RWPE1 (cell line): Measurements from ENCODE around the gene STAG3.
A peak's percentile ranks its signal among the peaks of the same experiment; 100 is the strongest.
"Not testable (repeated sequence)": the region's sequence is repeated elsewhere in the genome, so short reads cannot be mapped to it uniquely, and the experiment has no call there.

ENCODE experiments used
- CTCF ChIA-PET: fragments of 350-600 bp; sonication (Branson Sonifier 250); formaldehyde crosslinking; extraction: SDS; loops from one replicate; lab custom pipeline; 2021; lab: Yijun Ruan, JAX
- POLR2A ChIA-PET: fragments of 400-600 bp; formaldehyde crosslinking; extraction: SDS; loops from one replicate; lab custom pipeline; 2020; ENCODE audit warnings: antibody characterized with exemption; ENCODE audit not compliant: low non-redundant PET; lab: Yijun Ruan, JAX
- DNase-seq: peaks from one replicate; pipeline ENCODE4 v3.0.0; 2012; ENCODE audit warnings: low spot score
- H3K27ac ChIP-seq: fragments of 450-650 bp; 2 replicates; pipeline ENCODE4 v1.5.1; 2017
- CTCF ChIP-seq: fragments of 450-650 bp; conservative IDR thresholded peaks from 2 replicates; pipeline ENCODE4 v1.5.1; 2017; ENCODE audit warnings: low read depth, mild to moderate bottlenecking

The STAG3 gene

GRCh38 chr7:100220586-100221230 is 43.0 kb downstream of the STAG3 start:
- no peak for TF ChIP-seq CTCF
- DNase-seq = no peak
- H3K27ac ChIP-seq = no peak overlapping the region
- ChIA-PET POLR2A (no interaction called here), CTCF (no interaction called here)

DNA sequence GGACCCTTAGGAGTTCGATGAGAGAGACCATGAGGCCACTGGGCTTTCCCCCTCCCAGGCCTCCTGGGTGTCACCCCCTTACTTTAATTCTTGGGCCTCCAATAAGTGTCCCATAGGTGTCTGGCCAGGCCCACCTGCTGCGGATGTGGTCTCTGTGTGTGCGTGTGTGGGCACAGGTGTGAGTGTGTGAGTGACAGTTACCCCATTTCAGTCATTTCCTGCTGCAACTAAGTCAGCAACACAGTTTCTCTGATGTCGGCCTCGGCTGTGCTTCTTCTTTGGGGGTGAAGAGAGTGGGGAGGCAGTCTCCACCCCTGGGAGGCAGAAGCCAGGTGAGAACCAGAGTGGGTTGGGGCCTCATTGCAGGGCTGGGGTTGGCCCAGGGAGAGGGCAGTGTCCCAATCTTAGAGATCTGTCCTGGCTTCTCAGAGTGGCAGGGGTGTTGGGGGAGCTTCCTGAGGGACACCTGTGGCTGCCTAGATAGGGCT is 43.6 kb downstream of the STAG3 start:
- TF ChIP-seq CTCF = no peak
- POLR2A ChIA-PET = no interaction called here
- no peak for DNase-seq
- no peak overlapping the region for H3K27ac ChIP-seq
- CTCF ChIA-PET = interaction anchor here (0.6 to 0.8 kb wide), 2 partner anchors 91 to 129 kb away, joined by 3 read pairs; no protein-coding TSS in a partner anchor

GRCh38 chr7:100221767-100222444 is 44.2 kb downstream of the STAG3 start:
- ChIA-PET CTCF (interaction anchor here (0.6 to 0.8 kb wide), 4 partner anchors 8 to 129 kb away, joined by 3 to 4 read pairs (median 3); no protein-coding TSS in a partner anchor), POLR2A (no interaction called here)
- no peak overlapping the region for H3K27ac ChIP-seq
- no peak for DNase-seq
- no peak for TF ChIP-seq CTCF

DNA sequence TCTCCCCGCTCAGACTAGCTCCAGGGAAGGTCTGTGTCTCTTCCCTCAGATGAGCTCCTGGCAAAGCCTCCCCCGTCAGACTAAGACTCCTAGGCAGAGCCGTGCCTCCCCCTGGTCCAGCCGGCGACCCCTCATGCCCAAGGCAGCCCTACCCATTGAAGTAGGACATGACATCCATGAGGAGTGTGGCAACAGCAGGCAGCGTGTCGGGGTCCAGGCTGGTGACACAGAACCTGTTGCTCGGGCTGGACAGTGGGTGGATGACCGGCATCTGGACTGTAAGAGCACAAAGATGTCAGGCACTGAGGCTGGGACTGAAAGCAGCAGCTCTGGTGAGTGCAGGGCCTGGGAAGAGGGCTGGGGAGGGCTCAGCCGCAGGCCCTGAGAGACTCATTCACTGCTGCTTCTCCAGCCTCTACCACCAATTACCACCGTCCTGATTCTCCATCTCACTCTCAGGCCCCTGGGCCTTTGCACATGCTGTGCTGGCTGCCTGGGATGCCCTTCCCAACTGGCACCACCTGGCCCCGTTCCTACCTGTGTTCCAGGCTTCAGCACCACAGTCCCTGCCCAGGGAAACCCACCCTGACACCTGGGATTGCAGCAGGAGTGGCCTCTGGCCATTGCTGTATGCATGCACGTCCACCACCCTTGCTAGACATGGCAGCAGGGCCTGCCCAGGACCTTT is 44.9 kb downstream of the STAG3 start:
- POLR2A ChIA-PET = no interaction called here
- H3K27ac ChIP-seq = no peak overlapping the region
- no peak for DNase-seq
- CTCF ChIA-PET = interaction anchor here (0.6 kb wide), 1 partner anchor 8 kb away, joined by 3 read pairs; no protein-coding TSS in a partner anchor
- TF ChIP-seq CTCF = no peak

DNA sequence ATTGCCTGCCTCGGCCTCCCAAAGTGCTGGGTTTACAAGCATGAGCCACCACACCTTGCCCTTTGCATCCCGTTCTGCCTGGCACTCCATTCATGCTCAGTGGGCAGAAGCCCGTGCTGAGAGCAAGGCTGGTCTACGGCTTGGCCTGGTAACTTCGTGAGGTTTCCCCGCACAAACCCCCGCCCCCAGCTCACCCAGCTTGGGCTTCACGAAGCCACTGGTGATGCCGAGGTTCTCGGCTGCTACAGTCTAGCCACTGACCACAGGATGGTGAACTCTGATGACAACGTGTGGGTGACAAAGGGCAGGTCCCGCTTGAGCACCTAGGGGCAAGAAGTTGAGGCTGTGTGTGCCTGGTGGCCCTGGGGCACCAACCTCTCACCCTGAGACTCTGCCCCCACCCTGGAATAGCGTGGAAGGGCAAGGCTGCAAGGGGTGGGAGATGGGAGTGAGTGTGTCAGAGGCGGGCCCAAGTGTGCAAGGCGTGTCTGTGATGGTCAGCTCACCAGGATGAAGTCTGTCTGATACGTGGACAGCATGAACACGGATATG is 45.7 kb downstream of the STAG3 start:
- H3K27ac ChIP-seq, POLR2A ChIA-PET, DNase-seq, CTCF ChIA-PET: not testable (repeated sequence)

GRCh38 chr7:100224891-100225290 is 47.2 kb downstream of the STAG3 start:
- CTCF ChIA-PET, DNase-seq, H3K27ac ChIP-seq, POLR2A ChIA-PET: not testable (repeated sequence)

DNA sequence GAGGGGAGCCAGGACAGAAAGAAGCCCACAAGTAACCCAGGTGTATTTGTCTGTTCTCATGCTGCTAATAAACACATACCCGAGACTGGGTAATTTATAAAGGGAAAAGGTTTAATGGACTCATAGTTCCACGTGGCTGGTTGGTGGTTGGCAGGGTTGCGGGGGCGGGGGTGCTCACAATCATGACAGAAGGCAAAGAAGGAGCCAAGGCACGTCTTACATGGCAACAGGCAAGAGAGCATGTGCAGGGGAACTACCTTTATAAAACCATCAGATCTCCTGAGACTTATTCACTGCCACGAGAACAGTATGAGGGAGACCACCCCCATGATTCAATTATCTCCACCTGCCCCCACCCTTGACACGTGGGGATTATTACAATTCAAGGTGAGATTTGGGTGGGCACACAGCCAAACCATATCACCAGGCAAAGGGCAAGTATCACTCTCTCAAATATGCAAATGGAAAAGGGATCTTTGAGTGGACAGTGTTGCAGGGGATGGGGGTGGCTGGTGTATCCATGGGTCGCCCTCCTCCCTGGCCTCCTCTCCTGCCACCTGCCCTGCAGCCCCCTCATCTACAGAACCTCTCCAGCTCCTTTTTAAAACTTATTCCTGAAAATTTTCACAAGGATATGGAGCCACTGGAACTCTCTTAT is 57.1 kb downstream of the STAG3 start:
- CTCF ChIA-PET = not testable (repeated sequence)

GRCh38 chr7:100239975-100240374 is 62.3 kb downstream of the STAG3 start:
- peak overlapping the region; percentile 58 for H3K27ac ChIP-seq
- CTCF ChIA-PET, DNase-seq, POLR2A ChIA-PET: not testable (repeated sequence)

More for the DNA sequence above, 57.1 kb downstream of the STAG3 start:
- POLR2A ChIA-PET, H3K27ac ChIP-seq, DNase-seq: not testable (repeated sequence)

DNA sequence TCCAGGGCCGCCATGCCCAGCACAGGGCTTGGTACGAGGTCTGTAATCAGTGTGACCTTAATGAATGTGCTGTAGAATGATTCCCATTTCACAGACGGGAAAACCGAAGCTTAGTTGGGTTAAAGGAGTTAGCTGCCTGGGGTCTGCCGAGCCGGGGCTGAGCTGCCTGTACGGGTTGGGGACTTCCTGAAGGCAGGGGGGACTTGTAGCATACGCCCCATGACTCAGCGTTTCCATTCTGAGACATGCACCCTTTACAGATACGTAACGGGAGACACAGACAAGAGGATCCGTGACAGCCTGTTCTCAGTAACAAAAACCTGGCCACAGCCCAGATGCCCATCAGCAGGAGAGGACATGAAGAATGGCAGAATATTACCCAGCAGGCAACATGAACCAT is 65.7 kb downstream of the STAG3 start:
- peak overlapping the region; percentile 9; the same call in 1 of the 2 replicates for H3K27ac ChIP-seq
- CTCF ChIA-PET, DNase-seq, POLR2A ChIA-PET: not testable (repeated sequence)

DNA sequence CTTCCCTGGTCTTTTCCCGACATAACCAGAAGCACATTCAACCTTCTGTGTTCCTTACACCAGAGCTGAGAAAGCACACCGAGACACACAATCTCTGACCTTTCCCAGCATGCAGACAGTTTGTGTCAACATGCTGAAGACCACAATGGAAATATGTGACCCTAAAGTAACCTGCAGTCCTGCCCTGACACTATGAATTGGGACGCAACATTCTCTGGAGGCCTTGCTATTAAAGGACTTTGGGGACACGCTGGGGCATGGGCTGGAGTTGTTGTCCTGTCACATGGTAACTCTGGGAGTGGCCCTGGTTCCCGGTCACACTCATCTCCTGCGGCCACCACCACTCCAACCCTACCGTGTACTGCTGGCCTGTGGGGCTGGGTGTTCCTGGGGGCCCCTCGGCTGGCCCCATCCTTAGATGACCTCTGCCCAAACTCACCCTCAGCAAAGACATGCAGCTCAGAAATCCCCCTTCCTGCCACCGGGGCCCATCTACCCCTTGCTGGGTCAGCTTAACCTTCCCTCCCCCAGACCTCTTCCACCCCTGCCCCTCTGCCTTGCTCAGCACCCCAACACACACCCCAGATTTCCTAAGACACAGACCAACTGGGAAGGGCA is 67.4 kb downstream of the STAG3 start:
- DNase-seq, H3K27ac ChIP-seq, POLR2A ChIA-PET, CTCF ChIA-PET: not testable (repeated sequence)
